GM18498 (cell line): ENCODE measurements around the gene ANKRD13C.
A peak's percentile ranks its signal among the peaks of the same experiment; 100 is the strongest.
"Not testable (repeated sequence)": the region's sequence is repeated elsewhere in the genome, so short reads cannot be mapped to it uniquely, and the experiment has no call there.

ENCODE experiments used
- ATAC-seq: cut with Tn5 transposase; IDR thresholded peaks from one replicate; pipeline ENCODE4 v1.9.1; 2021; ENCODE audit warnings: mild to moderate bottlenecking, moderate library complexity; ENCODE audit not compliant: unreplicated experiment

Gene ANKRD13C

DNA sequence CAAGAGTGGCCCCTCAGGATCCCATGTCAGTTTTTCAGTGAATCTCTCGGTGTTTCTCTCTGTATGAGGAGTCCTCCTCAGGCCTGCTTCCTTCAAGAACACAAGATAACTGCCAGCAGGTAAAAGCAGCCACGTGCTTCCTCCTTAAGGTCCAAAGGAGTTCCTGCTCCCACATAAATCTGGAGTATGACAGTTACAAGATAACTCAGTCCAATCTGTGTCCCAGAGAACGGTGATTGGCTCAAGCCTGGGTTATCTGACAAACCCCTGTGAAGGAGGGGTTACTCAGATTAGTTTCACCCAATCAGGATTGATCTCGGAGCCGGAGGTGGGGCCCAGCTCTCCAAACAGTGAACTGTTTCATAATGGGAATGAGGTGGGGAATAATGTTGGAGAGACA, 5.8 kb upstream of the ANKRD13C start:
- no peak for ATAC-seq

DNA sequence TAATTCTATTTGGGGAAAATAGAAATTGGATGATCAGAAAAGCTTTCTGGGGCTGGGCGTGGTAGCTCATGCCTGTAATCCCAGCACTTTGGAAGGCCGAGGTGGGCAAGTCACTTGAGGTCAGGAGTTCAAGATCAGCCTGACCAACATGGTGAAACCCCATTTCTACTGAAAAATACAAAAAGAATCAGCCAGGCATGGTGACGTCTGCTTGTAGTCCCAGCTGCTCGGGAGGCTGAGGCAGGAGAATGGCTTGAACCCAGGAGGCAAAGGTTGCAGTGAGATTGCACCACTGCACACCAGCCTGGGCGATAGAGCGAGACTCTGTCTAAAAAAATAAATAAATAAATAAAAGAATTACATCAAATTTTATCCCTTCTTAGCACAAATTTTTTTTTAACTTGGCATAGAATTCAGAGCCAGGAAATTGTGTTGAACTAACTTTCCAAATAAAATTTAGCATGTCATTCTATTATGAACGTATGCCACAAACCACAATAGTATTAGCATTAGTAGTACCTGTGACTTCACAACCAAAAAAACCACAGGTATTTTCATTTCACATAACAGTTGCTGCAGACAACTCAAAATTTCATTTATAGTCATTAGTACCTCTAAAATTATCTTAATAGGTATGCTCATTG, 4.5 kb upstream of the ANKRD13C start:
- ATAC-seq = peak; percentile 31

- ATAC-seq = no peak
Measured at GRCh38 chr1:70355920-70356319, 1.4 kb upstream of the ANKRD13C start.

DNA sequence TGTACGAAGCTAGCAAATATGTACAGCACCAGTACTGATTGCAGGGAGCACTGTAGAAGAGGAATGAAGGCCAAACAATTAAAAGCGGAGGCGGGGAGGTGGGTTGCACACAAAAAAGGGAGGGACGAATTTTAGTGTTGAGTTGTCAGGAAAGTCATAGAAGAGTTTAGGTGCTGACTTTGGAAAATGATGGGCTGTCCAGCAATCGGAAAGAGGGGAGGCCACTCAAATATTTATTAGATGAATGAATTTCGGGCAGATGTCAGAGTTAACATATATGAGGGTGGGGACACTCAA, 537 bp upstream of the ANKRD13C start:
- ATAC-seq = no peak

DNA sequence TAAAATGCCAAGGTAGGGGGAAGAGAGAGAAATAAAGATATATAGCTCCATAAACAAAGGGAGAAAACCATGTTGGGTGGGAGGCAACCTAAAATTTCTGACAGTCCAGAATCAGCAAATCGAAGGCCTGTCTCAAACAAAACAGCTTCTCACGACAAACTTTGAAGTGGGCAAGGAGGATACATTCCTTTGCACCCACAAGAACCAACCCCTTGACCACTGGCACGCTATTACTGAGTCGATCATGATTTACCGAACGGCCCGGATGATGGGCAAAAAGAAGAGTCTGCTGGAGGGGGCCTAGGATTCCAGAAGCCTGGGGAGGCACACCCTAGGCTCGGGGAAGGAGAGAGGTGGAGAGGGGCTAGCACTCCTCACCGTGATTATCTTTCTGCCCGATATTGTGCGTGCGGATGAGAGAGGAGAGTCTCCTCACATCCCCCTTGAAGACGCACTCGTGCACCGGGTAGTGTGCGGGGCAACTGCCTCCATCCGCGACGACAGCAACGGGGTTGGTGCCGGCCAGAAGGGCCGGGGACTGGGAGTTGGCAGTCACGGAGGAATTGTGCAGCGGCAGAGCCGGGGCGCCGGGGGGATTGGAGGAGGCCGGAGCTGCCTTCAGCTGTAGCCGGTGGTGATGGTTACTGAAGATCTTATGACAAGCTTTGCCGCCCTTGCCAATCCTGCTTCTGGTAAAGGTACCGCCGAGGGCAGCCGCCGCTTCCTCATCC, 756 bp downstream of the ANKRD13C start:
- ATAC-seq = peak; percentile 35

DNA sequence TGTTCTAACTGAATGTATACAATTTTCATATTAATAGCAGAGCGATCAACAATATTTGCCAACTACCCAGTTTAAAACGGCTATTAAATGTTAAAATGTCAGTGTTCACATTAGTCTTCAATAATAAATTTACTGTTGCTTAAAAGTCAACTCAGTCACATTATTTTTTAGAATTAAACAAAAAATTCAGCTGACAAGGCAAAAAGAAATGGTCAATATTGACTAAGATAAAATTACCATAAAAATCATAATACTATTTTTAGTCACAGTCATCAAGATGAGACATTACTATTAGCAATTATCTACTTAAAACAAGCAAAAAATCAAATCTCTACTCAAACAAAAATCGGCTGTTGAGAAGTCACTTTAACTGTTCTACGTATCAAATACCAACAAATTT, 1.5 kb downstream of the ANKRD13C start:
- no peak for ATAC-seq

DNA sequence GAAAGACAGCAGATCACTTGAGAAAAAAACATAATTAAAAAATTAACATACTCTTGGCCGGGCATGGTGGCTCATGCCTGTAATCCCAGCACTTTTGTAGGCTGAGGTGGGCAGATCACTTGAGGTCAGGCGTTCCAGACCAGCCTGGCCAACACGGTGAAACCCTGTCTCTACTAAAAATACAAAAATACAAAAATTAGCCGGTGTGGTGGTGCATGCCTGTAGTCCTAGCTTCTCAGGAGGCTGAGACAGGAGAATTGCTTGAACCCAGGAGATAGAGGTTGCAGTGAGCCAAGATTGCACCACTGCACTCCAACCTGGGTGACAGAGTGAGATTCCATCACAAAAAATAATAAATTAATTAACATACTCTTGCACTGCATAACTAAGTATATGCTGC, 4.7 kb downstream of the ANKRD13C start:
- not testable (repeated sequence) for ATAC-seq

GRCh38 chr1:70348399-70349165, 5.9 kb downstream of the ANKRD13C start:
- no peak for ATAC-seq

DNA sequence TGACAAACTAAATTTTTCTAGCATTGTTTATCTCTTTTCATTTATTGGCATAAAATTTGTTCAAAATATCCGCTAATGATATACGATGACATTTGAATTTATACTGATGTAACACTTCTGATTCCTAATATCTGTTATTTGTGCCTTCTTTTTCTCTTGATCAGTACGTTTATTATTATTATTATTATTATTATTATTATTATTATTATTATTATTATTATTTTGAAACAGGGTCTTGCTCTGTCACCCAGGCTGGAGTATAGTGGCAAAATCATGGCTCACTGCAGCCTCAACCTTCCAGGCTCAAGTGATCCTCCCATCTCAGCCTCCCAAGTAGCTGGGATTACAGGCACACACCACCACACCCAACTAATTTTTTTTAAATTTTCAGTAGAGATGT, 14.9 kb downstream of the ANKRD13C start:
- not testable (repeated sequence) for ATAC-seq

DNA sequence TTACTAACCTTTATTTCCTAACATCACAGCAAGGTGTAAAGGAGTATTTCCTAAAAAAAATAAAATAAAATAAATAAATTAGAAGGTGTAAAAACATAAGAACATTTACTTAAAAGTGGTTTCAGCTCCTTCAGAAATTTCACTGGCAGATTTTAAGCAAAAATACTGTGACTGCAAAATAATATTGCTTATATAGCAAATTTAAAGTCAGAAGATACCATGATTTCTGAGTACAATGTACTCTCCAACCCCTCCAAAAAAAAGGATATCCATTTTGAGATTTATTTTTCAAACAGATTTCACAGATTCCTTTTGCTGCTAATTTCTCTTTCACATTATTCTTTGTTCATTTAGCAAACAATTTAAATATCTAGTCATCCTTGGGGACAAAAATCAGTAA, 18.5 kb downstream of the ANKRD13C start:
- no peak for ATAC-seq

DNA sequence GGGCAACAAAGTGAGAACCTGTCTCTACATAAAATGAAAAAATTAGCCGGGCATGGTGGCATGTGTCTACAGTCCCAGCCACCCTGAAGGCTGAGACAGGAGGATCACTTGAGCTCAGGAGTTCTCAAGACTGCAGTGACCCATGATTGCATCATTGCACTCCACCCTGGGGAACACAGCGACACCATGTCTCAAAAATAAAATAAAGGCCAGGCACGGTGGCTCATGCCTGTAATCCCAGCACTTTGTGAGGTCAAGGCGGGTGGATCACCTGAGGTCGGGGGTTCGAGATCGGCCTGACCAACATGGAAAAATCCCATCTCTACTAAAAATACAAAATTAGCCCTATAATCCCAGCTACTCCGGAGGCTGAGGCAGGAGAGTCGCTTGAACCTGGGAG, 20.1 kb downstream of the ANKRD13C start:
- no peak for ATAC-seq

DNA sequence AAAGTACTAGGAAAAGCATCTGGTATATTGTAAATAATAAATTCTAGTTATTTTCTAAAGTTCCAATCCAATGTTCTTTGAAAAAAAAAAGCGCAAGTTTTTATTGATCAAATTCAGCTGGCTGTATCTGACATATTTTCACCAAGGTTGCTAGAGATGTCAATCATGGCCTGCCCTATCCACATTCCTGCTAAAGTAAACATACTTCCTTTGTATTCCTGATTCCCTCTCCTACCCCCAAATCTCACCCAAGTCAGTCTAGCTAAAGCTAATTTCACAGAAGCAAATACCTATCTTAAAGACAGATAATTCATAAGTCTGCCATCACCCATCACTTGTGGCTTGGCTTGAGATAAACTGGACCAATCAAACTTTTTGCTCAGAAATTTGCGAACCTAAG, 21.3 kb downstream of the ANKRD13C start:
- no peak for ATAC-seq

- ATAC-seq = no peak
Measured at GRCh38 chr1:70331962-70332361, 22.6 kb downstream of the ANKRD13C start.

GRCh38 chr1:70327306-70328076, 27.0 kb downstream of the ANKRD13C start:
- ATAC-seq = no peak

DNA sequence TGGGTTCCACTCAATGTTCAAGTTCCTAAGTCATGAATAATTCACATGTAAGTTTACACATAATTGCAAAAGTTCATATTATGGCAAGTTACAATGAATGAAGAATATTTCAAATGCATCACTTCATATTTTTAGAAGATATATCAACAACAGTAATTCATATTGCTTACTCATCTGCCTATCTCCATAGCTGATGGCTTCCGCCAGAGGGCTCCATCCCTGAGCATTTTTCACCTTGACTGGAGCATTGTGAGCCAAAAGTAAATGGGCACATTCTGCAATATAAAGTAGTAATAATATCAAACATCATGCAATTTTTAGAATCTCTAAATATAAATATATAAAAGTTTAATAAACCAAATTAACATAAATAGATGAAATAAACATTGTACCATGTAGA, 29.8 kb downstream of the ANKRD13C start:
- no peak for ATAC-seq

- ATAC-seq = no peak
Measured at GRCh38 chr1:70319750-70320149, 34.8 kb downstream of the ANKRD13C start.

DNA sequence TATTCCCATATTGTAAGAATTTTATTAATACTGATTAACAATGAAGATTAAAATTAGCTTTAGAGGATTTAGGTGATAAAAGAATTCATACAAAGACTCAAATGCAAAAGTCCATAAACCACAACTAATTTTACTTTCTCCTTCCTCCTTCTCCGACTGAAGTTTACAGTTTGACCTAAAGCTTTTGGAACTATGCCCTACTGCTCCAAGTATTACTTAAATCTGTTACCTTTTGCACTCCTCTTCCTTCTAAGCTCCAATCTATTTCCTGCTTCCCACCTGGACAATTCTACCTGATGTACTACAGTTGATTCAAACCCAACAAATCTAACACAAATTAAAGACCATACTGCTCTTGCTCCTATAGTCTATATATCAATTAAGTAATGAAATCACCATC, 36.3 kb downstream of the ANKRD13C start:
- ATAC-seq = no peak

GRCh38 chr1:70317087-70317486, 37.4 kb downstream of the ANKRD13C start:
- no peak for ATAC-seq

DNA sequence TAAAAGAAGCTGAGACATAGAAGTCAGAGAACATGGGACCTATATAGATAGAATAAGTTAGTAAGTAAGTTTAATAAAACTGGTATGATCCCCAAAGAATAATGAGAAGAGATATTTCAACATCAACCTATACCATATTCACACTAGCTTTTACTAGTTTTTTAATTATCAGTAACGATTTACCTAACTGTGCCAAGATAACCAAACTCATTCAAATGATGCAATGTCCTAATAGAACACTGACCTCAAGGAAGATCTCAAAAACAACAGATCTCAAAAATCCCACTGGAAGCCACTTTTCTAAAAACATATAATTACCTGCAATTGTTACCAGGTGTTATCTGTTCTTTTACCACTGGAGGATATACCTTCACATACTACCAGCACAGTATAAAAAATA, 38.7 kb downstream of the ANKRD13C start:
- no peak for ATAC-seq

- ATAC-seq = no peak
Measured at GRCh38 chr1:70314706-70315304, 39.7 kb downstream of the ANKRD13C start.

GRCh38 chr1:70311369-70311768, 43.2 kb downstream of the ANKRD13C start:
- ATAC-seq = no peak
